ENCODE results near the gene PXMP2.
"Not testable (repeated sequence)": the region's sequence is repeated elsewhere in the genome, so short reads cannot be mapped to it uniquely, and the experiment has no call there.

The PXMP2 gene

GRCh38 chr12:132675757-132676432, 11.5 kb upstream of the PXMP2 start:
- Histone ChIP-seq H3K9ac (ENCODE audit: low read length) (no peak overlapping the region), H3K27ac (ENCODE audit: low read length) (no peak overlapping the region), H3K27me3 (ENCODE audit: control insufficient read depth, insufficient read depth, low read length) (no peaks in the 10 kb centered on the region), H3K9me3 (ENCODE audit: control insufficient read depth, low read depth, low read length) (no peaks in the 10 kb centered on the region), H3K4me1 (ENCODE audit: control insufficient read depth, low read depth, low read length) (no peaks in the 10 kb centered on the region), H3K36me3 (ENCODE audit: control insufficient read depth, low read depth, low read length) (peaks cover 78% of the 10 kb centered on the region), H3K4me3 (ENCODE audit: low read length) (no peak overlapping the region)

DNA sequence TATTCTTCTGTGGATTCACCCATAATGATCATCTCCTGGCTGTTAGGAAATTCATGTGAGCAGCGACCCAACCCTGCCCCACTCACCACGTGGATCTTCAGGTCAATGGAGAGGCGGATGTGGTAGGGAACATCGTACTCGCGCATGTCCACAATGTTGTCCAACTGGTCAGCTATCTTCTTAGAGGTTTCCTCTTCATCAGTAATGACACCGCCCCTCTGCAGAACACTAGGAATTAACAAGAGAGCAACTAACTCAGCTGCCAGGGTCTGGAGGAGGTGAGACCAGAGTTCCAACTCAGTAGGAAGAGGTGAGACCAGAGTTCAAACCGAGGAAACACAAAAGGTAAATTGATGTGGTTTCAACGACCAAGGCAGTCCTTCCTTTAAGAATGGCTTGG, 9.9 kb upstream of the PXMP2 start:
- Histone ChIP-seq H3K27me3 (ENCODE audit: control insufficient read depth, insufficient read depth, low read length) (no peaks in the 10 kb centered on the region), H3K9ac (ENCODE audit: low read length) (no peak overlapping the region), H3K4me1 (ENCODE audit: control insufficient read depth, low read depth, low read length) (no peaks in the 10 kb centered on the region), H3K27ac (ENCODE audit: low read length) (no peak overlapping the region), H3K9me3 (ENCODE audit: control insufficient read depth, low read depth, low read length) (no peaks in the 10 kb centered on the region), H3K36me3 (ENCODE audit: control insufficient read depth, low read depth, low read length) (peaks cover 64% of the 10 kb centered on the region), H3K4me3 (ENCODE audit: low read length) (no peak overlapping the region)

GRCh38 chr12:132685400-132685799, 2.0 kb upstream of the PXMP2 start:
- H3K27ac ChIP-seq (ENCODE audit: low read length): no peak overlapping the region
- peaks cover 12% of the 10 kb centered on the region for H3K27me3 ChIP-seq (ENCODE audit: control insufficient read depth, insufficient read depth, low read length)
- H3K4me1 ChIP-seq (ENCODE audit: control insufficient read depth, low read depth, low read length): no peaks in the 10 kb centered on the region
- H3K9me3 ChIP-seq (ENCODE audit: control insufficient read depth, low read depth, low read length): no peaks in the 10 kb centered on the region
- no peaks in the 10 kb centered on the region for H3K36me3 ChIP-seq (ENCODE audit: control insufficient read depth, low read depth, low read length)
- no peak overlapping the region for H3K9ac ChIP-seq (ENCODE audit: low read length)
- peak overlapping the region; percentile 27 for H3K4me3 ChIP-seq (ENCODE audit: low read length)

DNA sequence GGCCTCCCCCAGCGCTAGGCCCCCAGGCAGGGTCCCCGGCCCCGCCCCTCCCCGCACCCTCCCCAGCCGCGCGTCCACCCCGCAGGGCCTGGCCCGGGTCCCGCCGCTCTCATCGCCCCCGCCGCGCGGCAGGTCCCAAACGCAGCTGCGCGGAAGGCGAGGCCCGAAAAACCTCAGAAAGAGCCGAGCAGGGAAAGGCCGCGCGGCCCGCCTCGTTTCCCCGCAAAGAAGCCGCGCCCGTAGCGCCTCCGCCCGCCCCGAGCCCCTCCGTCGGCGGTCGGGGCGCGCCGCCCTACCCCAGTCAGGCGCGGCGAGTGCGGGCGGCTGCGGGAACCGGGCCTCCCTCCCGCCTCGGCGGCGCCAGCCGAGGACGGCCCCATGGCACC, 569 bp upstream of the PXMP2 start:
- Histone ChIP-seq H3K9me3 (ENCODE audit: control insufficient read depth, low read depth, low read length) (no peaks in the 10 kb centered on the region), H3K4me3 (ENCODE audit: low read length) (peak overlapping the region; percentile 58), H3K27me3 (ENCODE audit: control insufficient read depth, insufficient read depth, low read length) (peaks cover 12% of the 10 kb centered on the region), H3K36me3 (ENCODE audit: control insufficient read depth, low read depth, low read length) (no peaks in the 10 kb centered on the region), H3K27ac (ENCODE audit: low read length) (no peak overlapping the region), H3K9ac (ENCODE audit: low read length) (peak overlapping the region; percentile 67), H3K4me1 (ENCODE audit: control insufficient read depth, low read depth, low read length) (no peaks in the 10 kb centered on the region)

GRCh38 chr12:132689227-132689626, 1.8 kb downstream of the PXMP2 start:
- peaks cover 12% of the 10 kb centered on the region for H3K27me3 ChIP-seq (ENCODE audit: control insufficient read depth, insufficient read depth, low read length)
- H3K4me3 ChIP-seq (ENCODE audit: low read length): peak overlapping the region; percentile 21
- H3K9me3 ChIP-seq (ENCODE audit: control insufficient read depth, low read depth, low read length): no peaks in the 10 kb centered on the region
- no peaks in the 10 kb centered on the region for H3K4me1 ChIP-seq (ENCODE audit: control insufficient read depth, low read depth, low read length)
- H3K9ac ChIP-seq (ENCODE audit: low read length): no peak overlapping the region
- H3K36me3 ChIP-seq (ENCODE audit: control insufficient read depth, low read depth, low read length): no peaks in the 10 kb centered on the region
- H3K27ac ChIP-seq (ENCODE audit: low read length): no peak overlapping the region

GRCh38 chr12:132690112-132690511, 2.7 kb downstream of the PXMP2 start:
- no peak overlapping the region for H3K4me3 ChIP-seq (ENCODE audit: low read length)
- no peak overlapping the region for H3K9ac ChIP-seq (ENCODE audit: low read length)
- no peak overlapping the region for H3K27ac ChIP-seq (ENCODE audit: low read length)
- H3K27me3 ChIP-seq (ENCODE audit: control insufficient read depth, insufficient read depth, low read length): peaks cover 12% of the 10 kb centered on the region
- no peaks in the 10 kb centered on the region for H3K36me3 ChIP-seq (ENCODE audit: control insufficient read depth, low read depth, low read length)
- H3K4me1 ChIP-seq (ENCODE audit: control insufficient read depth, low read depth, low read length): no peaks in the 10 kb centered on the region
- H3K9me3 ChIP-seq (ENCODE audit: control insufficient read depth, low read depth, low read length): no peaks in the 10 kb centered on the region

- peaks cover 12% of the 10 kb centered on the region for H3K27me3 ChIP-seq (ENCODE audit: control insufficient read depth, insufficient read depth, low read length)
- not testable (repeated sequence) for H3K9ac ChIP-seq (ENCODE audit: low read length); H3K27ac ChIP-seq (ENCODE audit: low read length); H3K36me3 ChIP-seq (ENCODE audit: control insufficient read depth, low read depth, low read length); H3K4me1 ChIP-seq (ENCODE audit: control insufficient read depth, low read depth, low read length); H3K4me3 ChIP-seq (ENCODE audit: low read length); H3K9me3 ChIP-seq (ENCODE audit: control insufficient read depth, low read depth, low read length)
Measured at GRCh38 chr12:132692030-132692429, 4.6 kb downstream of the PXMP2 start.

DNA sequence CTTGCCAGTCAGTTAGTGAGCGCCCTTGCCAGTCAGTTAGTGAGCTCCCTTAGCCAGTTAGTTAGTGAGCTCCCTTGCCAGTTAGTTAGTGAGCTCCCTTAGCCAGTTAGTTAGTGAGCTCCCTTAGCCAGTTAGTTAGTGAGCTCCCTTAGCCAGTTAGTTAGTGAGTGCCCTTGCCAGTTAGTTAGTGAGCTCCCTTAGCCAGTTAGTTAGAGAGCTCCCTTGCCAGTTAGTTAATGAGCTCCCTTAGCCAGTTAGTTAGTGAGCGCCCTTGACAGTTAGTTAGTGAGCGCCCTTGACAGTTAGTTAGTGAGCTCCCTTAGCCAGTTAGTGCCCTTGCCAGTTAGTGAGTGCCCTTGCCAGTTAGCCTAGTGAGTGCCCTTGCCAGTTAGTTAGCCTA, 7.5 kb downstream of the PXMP2 start:
- H3K27me3 ChIP-seq (ENCODE audit: control insufficient read depth, insufficient read depth, low read length); H3K27ac ChIP-seq (ENCODE audit: low read length); H3K4me3 ChIP-seq (ENCODE audit: low read length); H3K4me1 ChIP-seq (ENCODE audit: control insufficient read depth, low read depth, low read length); H3K9me3 ChIP-seq (ENCODE audit: control insufficient read depth, low read depth, low read length); H3K9ac ChIP-seq (ENCODE audit: low read length): not testable (repeated sequence)
- peaks cover 17% of the 10 kb centered on the region for H3K36me3 ChIP-seq (ENCODE audit: control insufficient read depth, low read depth, low read length)

GRCh38 chr12:132695431-132695830, 8.0 kb downstream of the PXMP2 start:
- H3K9ac ChIP-seq (ENCODE audit: low read length): no peak overlapping the region
- H3K27me3 ChIP-seq (ENCODE audit: control insufficient read depth, insufficient read depth, low read length): no peaks in the 10 kb centered on the region
- H3K9me3 ChIP-seq (ENCODE audit: control insufficient read depth, low read depth, low read length): no peaks in the 10 kb centered on the region
- peaks cover 17% of the 10 kb centered on the region for H3K36me3 ChIP-seq (ENCODE audit: control insufficient read depth, low read depth, low read length)
- H3K4me1 ChIP-seq (ENCODE audit: control insufficient read depth, low read depth, low read length): no peaks in the 10 kb centered on the region
- no peak overlapping the region for H3K27ac ChIP-seq (ENCODE audit: low read length)
- H3K4me3 ChIP-seq (ENCODE audit: low read length): no peak overlapping the region

DNA sequence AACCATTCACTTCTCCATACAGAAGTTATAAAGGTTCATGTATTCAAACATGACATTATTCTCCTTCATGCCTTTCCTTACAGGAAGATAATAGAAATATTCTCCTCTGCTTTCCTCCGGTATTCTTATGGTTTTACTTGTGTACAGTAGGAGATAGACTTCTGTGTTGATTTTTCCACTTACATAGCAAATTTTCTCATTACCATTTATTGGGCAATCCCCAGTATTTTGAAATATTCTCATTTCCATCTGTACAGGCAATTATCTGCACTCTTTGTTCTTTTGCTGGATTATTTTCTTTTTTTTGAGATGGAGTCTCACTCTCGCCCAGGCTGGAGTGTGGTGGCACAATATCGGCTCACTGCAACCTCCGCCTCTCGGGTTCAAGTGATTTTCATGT, 11.0 kb downstream of the PXMP2 start:
- Histone ChIP-seq H3K9ac (ENCODE audit: low read length) (no peak overlapping the region), H3K27ac (ENCODE audit: low read length) (no peak overlapping the region), H3K27me3 (ENCODE audit: control insufficient read depth, insufficient read depth, low read length) (no peaks in the 10 kb centered on the region), H3K9me3 (ENCODE audit: control insufficient read depth, low read depth, low read length) (no peaks in the 10 kb centered on the region), H3K36me3 (ENCODE audit: control insufficient read depth, low read depth, low read length) (peaks cover 17% of the 10 kb centered on the region), H3K4me1 (ENCODE audit: control insufficient read depth, low read depth, low read length) (no peaks in the 10 kb centered on the region), H3K4me3 (ENCODE audit: low read length) (no peak overlapping the region)

DNA sequence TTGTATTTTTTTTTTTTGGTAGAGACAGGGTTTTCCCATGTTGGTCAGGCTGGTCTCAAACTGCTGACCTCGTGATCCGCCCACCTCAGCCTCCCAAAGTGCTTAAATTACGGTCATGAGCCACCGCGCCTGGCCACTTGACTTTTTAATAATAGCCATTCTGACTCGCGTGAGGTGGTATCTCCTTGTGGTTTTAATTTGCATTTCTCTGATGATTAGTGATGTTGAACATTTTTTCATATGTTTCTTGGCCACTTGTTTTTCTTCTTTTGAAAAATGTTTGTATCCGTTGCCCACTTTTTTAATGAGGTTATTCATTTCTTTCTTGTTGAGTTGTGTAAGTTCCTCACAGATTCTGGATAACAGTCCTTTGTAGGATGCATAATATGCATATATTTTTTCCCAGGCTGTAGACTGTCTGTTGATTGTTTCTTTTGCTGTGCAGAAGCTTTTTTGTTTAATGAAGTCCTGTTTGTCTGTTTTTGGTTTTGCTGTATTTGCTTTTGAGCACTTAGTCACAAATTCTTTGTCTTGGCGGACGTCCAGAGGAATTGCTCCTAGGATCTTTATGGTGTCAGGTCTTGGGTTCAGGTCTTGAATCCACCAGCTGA, 12.9 kb downstream of the PXMP2 start:
- Histone ChIP-seq H3K9ac (ENCODE audit: low read length) (no peak overlapping the region), H3K36me3 (ENCODE audit: control insufficient read depth, low read depth, low read length) (peaks cover 20% of the 10 kb centered on the region), H3K4me1 (ENCODE audit: control insufficient read depth, low read depth, low read length) (no peaks in the 10 kb centered on the region), H3K27ac (ENCODE audit: low read length) (no peak overlapping the region), H3K27me3 (ENCODE audit: control insufficient read depth, insufficient read depth, low read length) (no peaks in the 10 kb centered on the region), H3K4me3 (ENCODE audit: low read length) (no peak overlapping the region), H3K9me3 (ENCODE audit: control insufficient read depth, low read depth, low read length) (no peaks in the 10 kb centered on the region)

DNA sequence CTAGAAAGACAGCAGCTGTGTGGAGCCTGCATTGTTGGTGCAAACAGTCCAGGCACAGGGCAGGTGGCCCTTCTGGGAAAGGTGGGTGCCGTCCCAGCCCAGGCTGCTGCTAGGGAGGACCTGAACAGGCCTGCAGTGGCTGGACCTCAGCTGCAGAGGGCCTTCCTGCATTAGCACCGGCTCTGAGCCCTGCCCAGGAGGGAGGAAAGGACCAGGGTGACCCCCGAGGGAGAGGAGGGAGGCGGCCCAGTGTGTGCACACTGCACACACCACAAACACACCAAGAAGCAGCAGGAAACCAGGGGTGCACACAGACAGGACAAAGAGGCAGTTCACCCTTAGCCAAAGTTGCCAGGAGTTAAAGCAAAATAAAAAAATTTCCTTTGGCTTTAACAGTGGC, 15.3 kb downstream of the PXMP2 start:
- no peaks in the 10 kb centered on the region for H3K4me1 ChIP-seq (ENCODE audit: control insufficient read depth, low read depth, low read length)
- H3K27ac ChIP-seq (ENCODE audit: low read length): no peak overlapping the region
- no peaks in the 10 kb centered on the region for H3K27me3 ChIP-seq (ENCODE audit: control insufficient read depth, insufficient read depth, low read length)
- H3K9ac ChIP-seq (ENCODE audit: low read length): no peak overlapping the region
- H3K4me3 ChIP-seq (ENCODE audit: low read length): no peak overlapping the region
- H3K36me3 ChIP-seq (ENCODE audit: control insufficient read depth, low read depth, low read length): peaks cover 20% of the 10 kb centered on the region
- H3K9me3 ChIP-seq (ENCODE audit: control insufficient read depth, low read depth, low read length): no peaks in the 10 kb centered on the region
